Astrocyte (in vitro differentiated cells and primary cell): ENCODE data around the gene PRKAR1A. TPM values are rescaled to one million over a fixed set of nuclear protein-coding genes. Genes with fewer than 3 reads are reported as not detected.

ENCODE experiments used
- DNase-seq: peaks from one replicate; pipeline ENCODE4 v3.0.0-alpha.2; 2010; ENCODE audit warnings: low read depth
- FAIRE-seq: peaks from 2 replicates; lab custom pipeline; 2011; peaks lifted over from hg19 to GRCh38; lab: Jason Lieb, UNC
- H2AFZ ChIP-seq: 2 replicates; pipeline ENCODE4 v1.6.0; 2012; ENCODE audit warnings: low read depth, low read length, inconsistent platforms
- H3K27ac ChIP-seq: 2 replicates; pipeline ENCODE4 v1.5.1; 2011; ENCODE audit warnings: low read depth, low read length, inconsistent platforms
- H3K27me3 ChIP-seq: 2 replicates; pipeline ENCODE4 v1.6.0; 2011; ENCODE audit warnings: low read length, inconsistent platforms; ENCODE audit not compliant: insufficient read depth
- H3K36me3 ChIP-seq: 2 replicates; pipeline ENCODE4 v1.5.1; 2011; ENCODE audit warnings: low read length, inconsistent platforms; ENCODE audit not compliant: insufficient read depth
- H3K4me1 ChIP-seq: 2 replicates; pipeline ENCODE4 v1.5.1; 2011; ENCODE audit warnings: low read length, inconsistent platforms; ENCODE audit not compliant: insufficient read depth
- H3K4me2 ChIP-seq: 2 replicates; pipeline ENCODE4 v1.6.0; 2012; ENCODE audit warnings: low read length, inconsistent platforms
- H3K4me3 ChIP-seq: 2 replicates; pipeline ENCODE4 v1.5.1; 2011; ENCODE audit warnings: low read depth, mild to moderate bottlenecking, low read length, inconsistent platforms; ENCODE audit not compliant: insufficient read depth
- H3K79me2 ChIP-seq: 2 replicates; pipeline ENCODE4 v1.6.0; 2012; ENCODE audit warnings: mild to moderate bottlenecking, low read length, inconsistent platforms; ENCODE audit not compliant: insufficient read depth
- H3K9ac ChIP-seq: 2 replicates; pipeline ENCODE4 v1.6.0; 2012; ENCODE audit warnings: mild to moderate bottlenecking, low read length, inconsistent platforms
- H3K9me3 ChIP-seq: 2 replicates; pipeline ENCODE4 v1.5.1; 2012; ENCODE audit warnings: low read depth, mild to moderate bottlenecking, low read length, inconsistent platforms; ENCODE audit not compliant: insufficient read depth
- H4K20me1 ChIP-seq: 2 replicates; pipeline ENCODE4 v1.6.0; 2012; ENCODE audit warnings: low read length, inconsistent platforms; ENCODE audit not compliant: insufficient read depth
- H3K27ac Mint-ChIP-seq: one replicate; pipeline ENCODE4 v1.8.0; 2021; ENCODE audit warnings: mild to moderate bottlenecking, mixed read lengths; ENCODE audit not compliant: unreplicated experiment
- H3K27me3 Mint-ChIP-seq: one replicate; pipeline ENCODE4 v1.8.0; 2021; ENCODE audit warnings: low read depth, mixed read lengths; ENCODE audit not compliant: unreplicated experiment
- H3K36me3 Mint-ChIP-seq: one replicate; pipeline ENCODE4 v1.8.0; 2021; ENCODE audit warnings: low read depth, mixed read lengths; ENCODE audit not compliant: unreplicated experiment
- H3K4me1 Mint-ChIP-seq: one replicate; pipeline ENCODE4 v1.8.0; 2021; ENCODE audit warnings: low read depth, mixed read lengths; ENCODE audit not compliant: unreplicated experiment
- H3K4me3 Mint-ChIP-seq: one replicate; pipeline ENCODE4 v1.8.0; 2021; ENCODE audit warnings: mild to moderate bottlenecking, moderate library complexity, mixed read lengths; ENCODE audit not compliant: unreplicated experiment
- H3K9me3 Mint-ChIP-seq: one replicate; pipeline ENCODE4 v1.8.0; 2021; ENCODE audit warnings: mild to moderate bottlenecking, mixed read lengths; ENCODE audit not compliant: unreplicated experiment
- EZH2 ChIP-seq: IDR thresholded peaks from 2 replicates; pipeline ENCODE4 v1.6.1; 2012; ENCODE audit warnings: mild to moderate bottlenecking, low read length, inconsistent platforms; ENCODE audit not compliant: insufficient read depth
- total RNA-seq: library from RNA; stranded (reverse); gene quantifications from 2 replicates; pipeline ENCODE4 v1.2.1, GENCODE V29; 2021
- TF ChIP-seq, protein P1 (sequence below): IDR thresholded peaks from 2 replicates; pipeline ENCODE4 v1.5.1; 2011; ENCODE audit warnings: low read depth, mild to moderate bottlenecking, inconsistent platforms, low read length, moderate library complexity; ENCODE audit not compliant: insufficient read depth

The PRKAR1A gene
- total RNA-seq, 1 donor from 2014 or later = 235 TPM

DNA sequence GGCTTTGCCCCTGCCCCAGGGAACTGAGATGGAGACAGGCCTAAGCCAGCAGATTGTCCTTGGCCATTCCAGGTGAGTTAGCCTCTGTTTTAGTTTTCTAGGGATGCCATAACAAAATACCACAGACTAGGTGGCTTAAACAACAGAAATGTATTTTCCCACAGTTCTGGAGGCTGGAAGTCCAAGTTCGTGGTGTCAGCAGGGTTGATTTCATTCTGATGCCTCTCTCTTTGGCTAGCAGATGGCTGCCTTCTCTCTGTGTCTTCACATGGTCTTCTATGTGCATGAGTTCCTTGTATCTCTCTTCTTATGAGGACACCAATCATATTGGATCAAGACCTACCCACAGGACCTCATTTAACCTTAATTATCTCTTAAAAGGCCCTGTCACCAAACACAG, 76.1 kb downstream of the PRKAR1A start:
- no peak for DNase-seq
- Histone ChIP-seq H3K27me3 (no peaks in the 10 kb centered on the region), H3K4me3 (no peak overlapping the region), H3K9ac (no peak overlapping the region), H3K4me2 (no peak overlapping the region), H3K27ac (no peak overlapping the region), H3K79me2 (no peaks in the 10 kb centered on the region), H2AFZ (no peak overlapping the region), H3K9me3 (peaks cover 2% of the 10 kb centered on the region), H4K20me1 (no peaks in the 10 kb centered on the region), H3K4me1 (no peaks in the 10 kb centered on the region), H3K36me3 (no peaks in the 10 kb centered on the region)
- H3K36me3 Mint-ChIP-seq = no peaks in the 10 kb centered on the region
- no peak overlapping the region for H3K4me3 Mint-ChIP-seq
- no peak for FAIRE-seq
- peaks cover 8% of the 10 kb centered on the region for H3K27me3 Mint-ChIP-seq
- TF ChIP-seq, protein P1, sequence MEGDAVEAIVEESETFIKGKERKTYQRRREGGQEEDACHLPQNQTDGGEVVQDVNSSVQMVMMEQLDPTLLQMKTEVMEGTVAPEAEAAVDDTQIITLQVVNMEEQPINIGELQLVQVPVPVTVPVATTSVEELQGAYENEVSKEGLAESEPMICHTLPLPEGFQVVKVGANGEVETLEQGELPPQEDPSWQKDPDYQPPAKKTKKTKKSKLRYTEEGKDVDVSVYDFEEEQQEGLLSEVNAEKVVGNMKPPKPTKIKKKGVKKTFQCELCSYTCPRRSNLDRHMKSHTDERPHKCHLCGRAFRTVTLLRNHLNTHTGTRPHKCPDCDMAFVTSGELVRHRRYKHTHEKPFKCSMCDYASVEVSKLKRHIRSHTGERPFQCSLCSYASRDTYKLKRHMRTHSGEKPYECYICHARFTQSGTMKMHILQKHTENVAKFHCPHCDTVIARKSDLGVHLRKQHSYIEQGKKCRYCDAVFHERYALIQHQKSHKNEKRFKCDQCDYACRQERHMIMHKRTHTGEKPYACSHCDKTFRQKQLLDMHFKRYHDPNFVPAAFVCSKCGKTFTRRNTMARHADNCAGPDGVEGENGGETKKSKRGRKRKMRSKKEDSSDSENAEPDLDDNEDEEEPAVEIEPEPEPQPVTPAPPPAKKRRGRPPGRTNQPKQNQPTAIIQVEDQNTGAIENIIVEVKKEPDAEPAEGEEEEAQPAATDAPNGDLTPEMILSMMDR = no peak
- TF ChIP-seq EZH2 = no peak
- peaks cover 2% of the 10 kb centered on the region for H3K4me1 Mint-ChIP-seq
- no peak overlapping the region for H3K27ac Mint-ChIP-seq
- H3K9me3 Mint-ChIP-seq = peaks cover 11% of the 10 kb centered on the region

DNA sequence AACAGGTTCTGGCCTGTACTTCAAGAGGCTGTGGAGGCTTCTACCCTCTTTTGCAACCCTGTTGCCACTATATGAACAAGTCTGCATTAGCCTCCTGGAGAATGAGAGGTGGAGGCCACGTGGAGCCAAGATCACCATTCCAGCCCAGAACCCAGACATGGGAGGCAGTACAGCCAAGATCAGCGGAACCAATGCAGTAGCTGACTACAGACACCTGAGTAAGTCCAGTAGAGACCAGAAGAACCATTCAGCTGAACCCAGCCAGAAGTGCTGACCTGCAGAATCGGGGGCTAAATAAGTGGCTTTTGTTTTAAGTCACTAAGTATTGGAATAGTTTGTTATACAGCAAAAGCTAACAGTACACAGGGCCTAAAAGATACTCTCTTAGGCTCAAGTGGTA, 76.9 kb downstream of the PRKAR1A start:
- Histone ChIP-seq H3K9me3 (peaks cover 2% of the 10 kb centered on the region), H3K36me3 (no peaks in the 10 kb centered on the region), H3K79me2 (no peaks in the 10 kb centered on the region), H4K20me1 (no peaks in the 10 kb centered on the region), H3K4me3 (no peak overlapping the region), H3K27ac (no peak overlapping the region), H3K4me1 (no peaks in the 10 kb centered on the region), H2AFZ (no peak overlapping the region), H3K9ac (no peak overlapping the region), H3K27me3 (no peaks in the 10 kb centered on the region), H3K4me2 (no peak overlapping the region)
- DNase-seq (no peak), FAIRE-seq (no peak)
- Mint-ChIP-seq H3K9me3 (peaks cover 11% of the 10 kb centered on the region), H3K27ac (no peak overlapping the region), H3K4me3 (no peak overlapping the region), H3K36me3 (no peaks in the 10 kb centered on the region), H3K4me1 (peaks cover 2% of the 10 kb centered on the region), H3K27me3 (peaks cover 9% of the 10 kb centered on the region)
- TF ChIP-seq, protein P1 = no peak
- no peak for TF ChIP-seq EZH2

DNA sequence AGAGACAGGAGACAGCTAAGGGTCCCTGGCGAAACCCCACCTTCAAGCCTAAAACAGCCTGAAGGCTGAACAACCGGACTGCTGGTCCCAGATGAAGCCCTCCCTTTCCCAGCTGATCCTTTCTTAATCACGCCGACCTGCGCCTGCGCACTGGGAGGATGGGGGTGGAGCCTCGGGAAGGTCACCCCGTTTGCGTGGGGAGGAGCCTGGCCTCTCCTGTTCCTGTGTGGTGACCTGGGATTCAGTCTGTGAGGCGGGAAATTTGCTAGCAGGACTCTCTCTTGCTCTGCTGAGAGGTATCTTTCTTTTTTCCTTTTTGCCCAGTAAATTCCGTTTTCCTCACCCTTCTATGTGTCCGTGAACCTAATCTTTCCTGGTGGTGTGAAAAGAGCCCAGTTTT, 79.4 kb downstream of the PRKAR1A start:
- FAIRE-seq = no peak
- Histone ChIP-seq H3K4me1 (no peaks in the 10 kb centered on the region), H3K27ac (no peak overlapping the region), H4K20me1 (no peaks in the 10 kb centered on the region), H3K9me3 (no peaks in the 10 kb centered on the region), H3K4me2 (no peak overlapping the region), H3K27me3 (no peaks in the 10 kb centered on the region), H3K4me3 (no peak overlapping the region), H2AFZ (no peak overlapping the region), H3K9ac (no peak overlapping the region), H3K36me3 (no peaks in the 10 kb centered on the region), H3K79me2 (no peaks in the 10 kb centered on the region)
- Mint-ChIP-seq H3K4me1 (peaks cover 12% of the 10 kb centered on the region), H3K9me3 (peaks cover 11% of the 10 kb centered on the region), H3K4me3 (no peak overlapping the region), H3K27ac (no peak overlapping the region), H3K27me3 (peaks cover 22% of the 10 kb centered on the region), H3K36me3 (no peaks in the 10 kb centered on the region)
- no peak for TF ChIP-seq EZH2
- TF ChIP-seq, protein P1 = no peak
- no peak for DNase-seq
